Stromal cell of bone marrow (primary cell): Measurements from ENCODE around the gene EPC2.
A peak's percentile ranks its signal among the peaks of the same experiment; 100 is the strongest.
"Not testable (repeated sequence)": the region's sequence is repeated elsewhere in the genome, so short reads cannot be mapped to it uniquely, and the experiment has no call there.

Source experiments
- DNase-seq: peaks from one replicate; pipeline ENCODE4 v3.0.0-alpha.2; 2012; ENCODE audit warnings: low read depth

EPC2 gene

DNA sequence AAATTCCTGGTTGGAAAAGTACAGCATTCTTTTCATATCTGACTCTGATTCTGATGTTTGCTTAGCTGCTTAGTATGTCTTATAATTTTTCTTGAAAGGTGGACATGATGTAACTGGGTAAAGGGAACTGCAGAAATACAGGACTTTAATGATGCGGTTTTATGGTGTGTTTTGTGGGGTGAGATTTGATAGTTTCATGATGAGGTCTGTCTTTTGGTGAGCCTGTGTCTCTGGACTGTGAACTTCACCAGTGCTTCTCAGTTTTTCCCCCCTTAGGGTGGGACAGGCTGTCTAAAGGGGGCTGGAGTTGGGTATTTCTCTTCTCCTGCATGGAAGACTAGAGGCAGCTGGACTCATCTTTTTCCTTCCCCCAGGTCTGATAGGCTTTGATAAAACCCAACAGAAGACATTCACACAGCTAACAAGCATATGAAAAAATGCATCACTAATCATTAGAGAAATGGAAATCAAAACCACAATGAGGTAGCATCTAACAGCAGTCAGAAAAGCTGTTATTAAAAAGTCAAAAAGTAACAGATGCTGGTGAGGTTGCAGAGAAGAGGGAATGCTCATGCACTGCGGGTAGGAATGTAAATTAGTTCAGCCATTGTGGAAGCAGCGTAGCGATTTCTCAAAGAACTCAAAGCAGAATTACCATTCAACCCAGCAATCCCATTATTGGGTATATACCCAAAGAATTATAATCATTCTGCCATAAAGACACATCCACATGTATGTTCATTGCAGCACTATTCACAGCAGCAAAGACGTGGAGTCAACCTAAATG lies 77.6 kb downstream of the EPC2 start:
- DNase-seq = no peak

GRCh38 chr2:148725564-148725963 lies 81.0 kb downstream of the EPC2 start:
- DNase-seq = no peak

DNA sequence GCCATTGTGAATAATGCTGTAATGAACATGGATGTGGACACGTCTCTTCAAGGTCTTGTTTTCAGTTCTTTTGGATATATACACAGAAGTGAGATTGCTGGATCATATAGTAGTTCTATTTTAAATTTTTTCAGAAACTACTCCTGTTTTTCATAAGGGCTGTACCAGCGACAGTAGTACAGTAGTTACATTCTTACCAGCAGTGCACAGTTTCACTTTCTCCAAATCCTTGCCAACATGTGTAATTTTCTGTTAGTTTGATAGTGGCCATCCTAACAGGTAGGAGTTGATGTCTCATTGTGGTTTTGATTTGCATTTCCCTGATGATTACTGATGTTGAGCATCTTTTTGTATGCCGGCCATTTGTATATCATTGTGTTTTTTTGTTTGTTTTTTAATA lies 81.7 kb downstream of the EPC2 start:
- DNase-seq = no peak

DNA sequence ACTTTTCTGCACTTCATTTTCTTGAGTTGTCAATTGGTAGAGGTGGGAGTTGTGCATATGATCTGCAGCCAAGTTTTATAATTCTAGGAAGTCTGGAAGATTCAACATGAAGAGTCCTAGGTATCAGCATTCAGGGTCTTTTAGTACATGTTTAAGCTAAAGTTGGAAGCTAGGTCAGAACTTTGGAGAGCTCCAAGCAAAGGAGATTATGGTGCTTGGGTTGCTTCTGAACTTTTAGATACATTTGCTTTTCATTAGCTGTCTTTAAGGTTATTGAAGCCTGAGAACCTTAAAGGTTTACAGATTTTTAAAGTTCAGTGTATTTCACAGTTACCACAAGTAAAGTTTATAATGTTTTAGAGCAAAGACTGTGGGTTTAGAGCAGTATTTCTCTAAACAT lies 85.5 kb downstream of the EPC2 start:
- DNase-seq = no peak

DNA sequence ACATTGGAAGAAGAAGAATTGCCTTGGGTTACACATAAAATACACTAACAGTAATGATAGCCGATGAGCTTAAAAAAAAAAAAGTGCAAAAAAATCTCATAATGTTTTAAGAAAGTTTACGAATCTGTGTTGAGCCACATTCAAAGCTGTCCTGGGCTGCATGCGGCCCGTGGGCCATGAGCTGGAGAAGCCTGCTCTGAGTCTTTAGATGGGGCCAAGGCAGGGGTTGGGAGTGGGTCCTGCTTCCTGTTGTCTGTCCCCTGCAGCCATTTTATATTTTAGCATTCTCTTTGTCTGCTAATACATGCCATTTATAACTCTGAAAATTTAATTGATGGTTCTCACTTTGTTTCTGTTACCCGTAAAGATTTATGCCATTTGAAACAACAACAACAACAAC lies 93.2 kb downstream of the EPC2 start:
- DNase-seq = no peak

DNA sequence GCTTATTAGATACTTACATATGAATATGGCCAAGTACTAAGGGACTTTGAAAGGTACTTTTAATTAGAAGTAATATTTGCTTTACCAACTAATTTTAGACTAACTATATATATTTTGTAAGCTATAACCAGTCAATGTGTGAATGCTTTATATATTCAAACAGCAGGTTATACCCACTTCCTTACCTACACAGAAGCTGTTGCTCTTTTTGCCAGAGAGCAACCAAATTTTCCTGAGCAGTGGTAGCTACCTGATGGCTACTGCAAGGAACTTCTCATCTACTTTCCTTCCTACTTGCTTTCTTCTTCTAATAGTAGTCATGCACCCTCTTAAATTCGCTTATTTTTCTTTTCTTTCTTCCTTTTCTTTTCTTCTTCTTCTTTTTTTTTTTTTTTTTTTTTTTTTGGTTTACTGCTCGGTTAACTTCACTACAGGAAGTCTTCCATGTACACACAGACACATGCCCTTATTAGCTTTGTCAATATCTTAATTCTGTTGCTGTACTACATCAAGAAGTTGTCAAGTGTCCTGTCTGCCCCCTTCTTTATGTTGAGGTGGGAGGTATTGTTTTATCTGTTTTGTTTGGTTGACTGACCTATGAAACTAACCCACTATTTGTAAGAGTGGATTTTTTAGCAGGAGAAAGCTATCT lies 95.0 kb downstream of the EPC2 start:
- DNase-seq = no peak

- no peak for DNase-seq
These were observed 97.8 kb downstream of the EPC2 start for GRCh38 chr2:148742373-148742772.

DNA sequence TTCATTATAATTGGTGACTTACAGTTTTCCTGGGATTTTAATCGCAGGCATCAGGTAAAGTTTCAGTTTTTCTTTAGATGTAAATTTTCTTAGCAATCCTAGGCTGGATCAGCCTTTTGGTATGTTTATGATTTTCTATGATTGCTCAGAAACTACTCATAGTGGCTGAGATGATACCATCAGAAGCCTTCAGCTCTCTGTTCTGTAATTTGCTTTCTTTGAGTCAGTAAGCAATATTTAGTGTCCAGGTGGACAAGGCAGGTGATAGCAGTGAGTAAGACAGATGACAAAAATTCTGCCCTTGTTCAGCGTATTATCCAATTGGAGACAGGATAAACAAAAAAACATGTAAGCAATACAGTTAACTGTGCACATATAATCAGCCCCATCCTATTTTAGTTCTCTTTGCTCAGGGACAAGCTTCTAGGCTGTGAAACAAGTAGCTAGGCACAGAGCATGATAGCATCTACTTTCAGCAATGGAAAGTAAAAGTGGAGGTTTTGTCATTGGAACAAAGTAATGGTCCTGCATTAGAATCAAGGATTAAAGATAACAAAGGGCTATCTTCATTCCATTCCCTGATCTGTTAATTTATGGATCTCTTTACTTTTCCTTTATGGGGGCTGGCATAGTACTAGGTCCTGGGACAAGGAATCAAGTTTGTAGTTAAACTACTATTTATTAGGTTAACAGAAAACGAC lies 100.8 kb downstream of the EPC2 start:
- DNase-seq = no peak

GRCh38 chr2:148746973-148747372 lies 102.4 kb downstream of the EPC2 start:
- no peak for DNase-seq

DNA sequence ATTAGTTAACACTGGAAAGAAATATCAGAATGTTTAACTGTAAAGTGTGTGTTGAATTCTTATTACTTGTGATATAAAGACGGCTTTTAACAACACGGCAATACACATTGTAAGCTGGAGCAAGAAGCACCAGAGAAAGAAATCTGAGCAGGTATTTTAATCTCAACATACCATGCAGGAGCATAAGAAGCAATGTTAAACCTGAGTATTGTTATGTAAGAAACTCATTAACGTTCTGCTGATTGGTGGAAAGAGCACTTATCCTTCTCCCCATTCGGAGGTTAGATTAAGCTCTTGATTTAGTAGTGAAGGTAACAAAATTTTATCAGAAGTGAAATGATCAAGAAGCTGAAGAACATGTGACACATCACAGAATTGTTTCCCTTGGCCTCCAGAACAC lies 107.4 kb downstream of the EPC2 start:
- no peak for DNase-seq

DNA sequence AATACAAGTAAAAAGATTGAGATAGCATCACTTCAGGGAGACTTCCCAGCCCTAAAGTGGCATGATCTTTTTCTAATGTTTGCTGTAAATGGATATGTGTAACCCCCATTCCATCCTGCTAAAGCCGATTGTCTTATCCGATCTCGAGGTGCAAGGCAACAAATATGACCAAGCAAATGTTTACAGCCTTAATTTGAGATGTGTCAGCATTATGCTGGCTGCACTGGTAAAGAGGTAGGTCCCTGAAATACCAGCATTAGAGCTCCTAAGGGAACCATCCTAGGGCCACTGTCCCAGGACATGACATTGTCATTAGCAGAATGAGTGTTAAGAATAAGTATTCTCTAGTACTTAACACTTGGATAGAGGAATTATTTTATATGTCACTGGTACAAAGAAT lies 108.4 kb downstream of the EPC2 start:
- DNase-seq = no peak

GRCh38 chr2:148754864-148755263 lies 110.3 kb downstream of the EPC2 start:
- DNase-seq = no peak

DNA sequence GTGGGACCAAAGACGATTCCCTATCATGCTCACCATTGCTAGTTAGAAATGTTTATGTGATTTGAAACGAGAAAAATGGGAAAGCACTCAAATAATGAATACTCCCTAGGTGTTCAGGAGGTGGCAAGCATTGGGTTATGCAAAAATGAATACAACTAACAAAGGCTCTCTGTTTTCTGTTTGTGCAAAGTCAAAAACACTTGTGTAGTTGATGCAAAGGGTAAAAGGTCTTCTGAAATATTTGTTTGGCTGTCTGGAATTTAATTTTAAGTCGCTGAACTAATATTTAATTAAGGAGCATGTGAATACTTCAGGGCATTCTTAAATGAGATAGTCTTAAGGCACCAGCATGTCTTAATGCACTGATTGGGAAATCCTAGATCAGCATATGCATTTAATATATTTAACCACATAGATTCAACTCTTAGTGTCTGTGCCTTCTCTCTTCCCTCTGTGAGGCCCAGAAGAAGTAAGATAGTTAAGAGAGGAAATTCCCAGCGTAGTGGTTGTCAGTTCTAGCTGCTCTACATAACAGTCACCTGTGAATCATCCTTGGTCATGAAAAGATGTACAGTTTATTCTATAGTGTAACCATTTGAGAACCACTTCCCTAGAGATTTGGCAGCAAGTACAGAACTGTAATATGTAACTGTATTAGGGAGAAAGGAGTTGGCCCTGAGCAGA lies 111.9 kb downstream of the EPC2 start:
- no peak for DNase-seq

DNA sequence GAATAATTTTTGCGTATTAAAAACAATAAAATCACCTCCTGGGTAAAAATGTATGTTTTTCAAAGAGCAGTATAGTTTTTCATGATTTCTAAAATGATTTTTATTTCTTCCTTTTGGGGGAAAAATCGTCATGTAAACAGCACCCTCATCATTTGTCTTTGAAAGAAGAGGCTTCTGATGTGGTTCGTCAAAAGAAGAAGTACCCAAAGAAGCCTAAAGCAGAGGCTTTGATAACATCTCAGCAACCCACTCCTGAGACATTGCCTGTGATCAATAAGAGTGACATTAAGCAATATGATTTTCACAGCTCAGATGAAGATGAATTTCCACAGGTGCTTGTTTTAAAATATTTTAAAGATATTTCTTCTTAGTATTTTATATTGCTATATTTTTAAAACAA lies 120.3 kb downstream of the EPC2 start:
- no peak for DNase-seq

DNA sequence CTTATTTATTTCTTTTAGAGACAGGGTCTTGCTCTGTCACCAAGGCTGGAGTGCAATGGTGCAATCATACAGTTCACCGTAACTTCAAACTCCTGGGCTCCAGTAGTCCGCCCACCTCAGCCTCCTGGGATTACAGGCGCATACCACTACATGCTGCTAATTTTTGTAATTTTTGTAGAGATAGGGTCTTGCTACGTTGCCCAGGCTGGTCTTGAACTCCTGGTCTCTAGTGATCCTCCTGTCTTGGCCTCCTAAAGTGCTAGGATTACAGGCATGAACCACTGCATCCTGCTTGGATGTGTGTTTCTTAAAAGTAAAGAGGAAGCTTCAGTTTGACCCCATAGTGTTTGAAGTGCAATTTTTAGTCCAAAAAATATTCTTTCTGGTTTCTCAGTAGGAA lies 125.5 kb downstream of the EPC2 start:
- DNase-seq = no peak

- no peak for DNase-seq
These were observed 137.0 kb downstream of the EPC2 start for GRCh38 chr2:148781544-148781943.

GRCh38 chr2:148789059-148789458 lies 144.5 kb downstream of the EPC2 start:
- no peak for DNase-seq

- not testable (repeated sequence) for DNase-seq
These were observed 145.6 kb downstream of the EPC2 start for GRCh38 chr2:148790172-148790571.

DNA sequence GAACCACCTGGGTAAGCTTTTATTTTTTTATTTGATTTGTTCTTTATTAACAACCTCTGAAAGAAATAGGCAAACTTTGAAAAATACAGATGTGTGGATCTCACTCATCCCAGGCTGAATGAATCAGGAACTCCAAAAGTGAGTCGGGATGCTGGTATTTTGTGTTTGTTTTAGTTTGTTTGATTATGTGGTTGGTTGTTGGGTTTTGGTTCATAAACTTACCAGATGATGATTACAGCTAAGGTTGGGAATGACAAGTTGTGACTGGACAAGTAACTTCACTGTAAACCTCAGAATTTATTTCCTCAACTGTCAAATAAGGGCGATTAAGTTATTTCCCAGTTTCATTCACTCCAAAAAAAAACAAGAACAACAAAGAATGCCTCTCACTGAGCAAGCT lies 150.0 kb downstream of the EPC2 start:
- DNase-seq = peak; percentile 50

GRCh38 chr2:148796735-148797512 lies 152.4 kb downstream of the EPC2 start:
- DNase-seq = no peak

DNA sequence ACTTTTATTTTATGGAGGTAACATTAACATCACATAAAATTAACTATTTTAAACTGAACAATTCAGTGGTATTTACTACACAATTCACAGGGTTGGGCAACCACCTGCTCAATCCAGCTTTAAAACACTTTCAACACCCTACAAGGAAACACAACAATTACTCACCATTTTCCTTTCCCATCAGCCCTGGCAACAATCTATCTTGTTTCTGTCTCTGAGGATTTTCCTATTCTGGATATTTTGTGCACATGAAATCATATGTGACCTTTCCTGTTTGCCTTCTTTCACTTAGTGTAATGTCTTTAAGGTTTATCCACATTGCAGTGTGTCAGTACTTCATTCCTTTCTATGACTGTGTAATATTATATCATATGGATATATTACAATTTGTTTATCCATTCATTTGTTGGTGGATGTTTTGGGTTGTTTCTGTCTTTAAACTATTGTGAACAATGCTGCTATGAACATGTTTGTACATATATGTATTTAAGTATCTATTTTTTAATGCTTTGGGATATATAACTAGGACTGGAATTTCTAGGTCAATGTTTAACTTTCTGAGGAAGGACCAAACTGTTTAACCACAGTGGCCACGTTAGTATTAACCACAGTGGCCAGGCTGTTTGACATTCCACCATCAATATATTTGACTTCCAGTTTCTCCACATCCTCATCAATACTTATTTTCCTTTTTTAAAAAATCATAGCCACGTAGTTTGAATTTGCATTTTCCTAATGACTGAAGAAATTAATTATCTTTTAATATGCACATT lies 158.1 kb downstream of the EPC2 start:
- no peak for DNase-seq
